ENCODE data around the gene MPZ.

MPZ gene

GRCh38 chr1:161266836-161267235 lies 42.9 kb downstream of the MPZ start:
- Histone ChIP-seq H3K4me1 (ENCODE audit: control insufficient read depth, insufficient read depth, low read length) (0 out of 2 replicates have a peak, but pooled peaks cover 3% of the 10 kb centered on the region), H3K9me3 (ENCODE audit: control insufficient read depth, insufficient read depth, low read depth, low read length) (no peaks in the 10 kb centered on the region), H3K36me3 (ENCODE audit: control insufficient read depth in 2 of 2, insufficient read depth in 1 of 2, low read length in 2 of 2) (no peaks in the 10 kb centered on the region), H3K4me3 (ENCODE audit: low read depth, low read length) (no peak overlapping the region), H3K27ac (ENCODE audit: extremely low read depth, low read depth, low read length) (no peak overlapping the region)
- ChIA-PET POLR2A (no interaction called here), CTCF (interaction anchor here (0.6 to 2.8 kb wide), 3 partner anchors 24 to 118 kb away, joined by 3 to 12 read pairs (median 4); no protein-coding TSS in a partner anchor)
- TF ChIP-seq ZSCAN4 (tag by site-specific recombination; IDR thresholded peaks at IDR 0.05) = no peak
- no peak for TF ChIP-seq ZNF133 (tag by site-specific recombination; IDR thresholded peaks at IDR 0.05)
- TF ChIP-seq SP2 (tag by site-specific recombination; IDR thresholded peaks at IDR 0.05) = no peak
- TF ChIP-seq ZNF174 (tag by site-specific recombination; IDR thresholded peaks at IDR 0.05) = no peak
- TF ChIP-seq ZSCAN18 (tag by site-specific recombination; IDR thresholded peaks at IDR 0.05) = no peak
- no peak for TF ChIP-seq ZFP41 (tag by site-specific recombination; IDR thresholded peaks at IDR 0.05; ENCODE audit: borderline replicate concordance)
- TF ChIP-seq YY2 (tag by site-specific recombination; IDR thresholded peaks at IDR 0.05) = no peak
- TF ChIP-seq ZBTB49 (tag by site-specific recombination; IDR thresholded peaks at IDR 0.05; ENCODE audit: low read depth) = no peak
- TF ChIP-seq ZBTB1 (tag by site-specific recombination; IDR thresholded peaks at IDR 0.05) = no peak
- no peak for TF ChIP-seq REST (tag by site-specific recombination; IDR thresholded peaks at IDR 0.05)
- no peak for TF ChIP-seq GLIS1 (tag by site-specific recombination; IDR thresholded peaks at IDR 0.05)
- TF ChIP-seq ZNF280D (tag by site-specific recombination; IDR thresholded peaks at IDR 0.05) = no peak
- TF ChIP-seq ZNF366 (tag by site-specific recombination; conservative IDR thresholded peaks at IDR 0.05) = no peak
- no peak for TF ChIP-seq ZNF423 (tag by site-specific recombination; IDR thresholded peaks at IDR 0.05)
